SK-N-SH (cell line): ENCODE measurements around the gene WDR33. TPM values are rescaled to one million over a fixed set of nuclear protein-coding genes. Genes with fewer than 3 reads are reported as not detected.

Experiments
- CTCF ChIA-PET: fragments of 300-600, 350-600 bp; formaldehyde crosslinking; extraction: SDS; loops from one replicate; lab custom pipeline; 2021; lab: Yijun Ruan, JAX
- POLR2A ChIA-PET: fragments of 350-600 bp; sonication (Branson Sonifier 250); formaldehyde crosslinking; extraction: SDS; loops from one replicate; lab custom pipeline; 2020; ENCODE audit warnings: antibody characterized with exemption, inconsistent platforms; lab: Yijun Ruan, JAX
- DNase-seq: peaks from one replicate; pipeline ENCODE4 v3.0.0; 2012
- H2AFZ ChIP-seq: fragments of 200-600 bp; sonication (generic); 2 replicates; pipeline ENCODE4 v1.8.1; 2016; ENCODE audit warnings: antibody characterized with exemption, mild to moderate bottlenecking, low read depth
- H3F3A ChIP-seq: fragments of 200-600 bp; sonication (generic); replicated peaks from 2 replicates; pipeline ENCODE3; 2016; ENCODE audit warnings: antibody characterized with exemption, mild to moderate bottlenecking; ENCODE audit not compliant: insufficient read depth
- H3K27ac ChIP-seq, 2 experiments: fragments of 200-500 bp in 1 of 2; fragments of 200-600 bp in 1 of 2; sonication (Bioruptor generic) in 1 of 2; sonication (generic), shearing (Covaris generic) in 1 of 2; 2 replicates each; pipeline versions ENCODE4 v1.5.1 to v1.6.1; 2014 to 2016; ENCODE audit warnings: low read depth in 2 of 2, inconsistent platforms in 1 of 2, low read length in 1 of 2, mild to moderate bottlenecking in 1 of 2, mixed read lengths in 1 of 2
- H3K27me3 ChIP-seq: fragments of 200-600 bp; sonication (generic), shearing (Covaris generic); 2 replicates; pipeline ENCODE4 v1.6.1; 2016; ENCODE audit warnings: mixed run types; ENCODE audit not compliant: insufficient read depth
- H3K36me3 ChIP-seq, 2 experiments: fragments of 200-500 bp in 1 of 2; fragments of 200-600 bp in 1 of 2; sonication (Bioruptor generic) in 1 of 2; sonication (generic) in 1 of 2; replicated peaks in 1 of 2; 2 replicates each; pipeline versions ENCODE3 to v1.5.1; 2014 to 2016; ENCODE audit warnings: low read length in 1 of 2, mild to moderate bottlenecking in 1 of 2; ENCODE audit not compliant: insufficient read depth in 2 of 2, control insufficient read depth in 1 of 2
- H3K4me1 ChIP-seq, 2 experiments: fragments of 200-500 bp in 1 of 2; fragments of 200-600 bp in 1 of 2; sonication (Bioruptor generic) in 1 of 2; sonication (generic), shearing (Covaris generic) in 1 of 2; 2 replicates each; pipeline versions ENCODE4 v1.5.1 to v1.6.1; 2014 to 2016; ENCODE audit warnings: low read depth in 1 of 2, low read length in 1 of 2, mixed run types in 1 of 2; ENCODE audit not compliant: insufficient read depth in 2 of 2, control insufficient read depth in 1 of 2
- H3K4me2 ChIP-seq: fragments of 200-600 bp; sonication (generic), shearing (Covaris generic); 2 replicates; pipeline ENCODE4 v1.6.1; 2017; ENCODE audit warnings: mixed run types
- H3K4me3 ChIP-seq, 2 experiments: fragments of 200-500 bp in 1 of 2; fragments of 200-600 bp in 1 of 2; sonication (Bioruptor generic) in 1 of 2; sonication (generic), shearing (Covaris generic) in 1 of 2; 2 replicates each; pipeline versions ENCODE4 v1.5.1 to v1.8.1; 2014 to 2016; ENCODE audit warnings: low read depth in 2 of 2, inconsistent platforms in 1 of 2, low read length in 1 of 2, mild to moderate bottlenecking in 1 of 2, mixed read lengths in 1 of 2, moderate library complexity in 1 of 2
- H3K79me2 ChIP-seq: fragments of 200-600 bp; sonication (generic); 2 replicates; pipeline ENCODE4 v1.8.1; 2017; ENCODE audit warnings: mild to moderate bottlenecking; ENCODE audit not compliant: insufficient read depth
- H3K9ac ChIP-seq: fragments of 200-600 bp; sonication (generic); 2 replicates; pipeline ENCODE4 v1.6.1; 2017; ENCODE audit warnings: mixed run types
- H3K9me2 ChIP-seq: fragments of 200-600 bp; sonication (generic); 2 replicates; pipeline ENCODE4 v1.6.1; 2017; ENCODE audit warnings: mixed run types
- H3K9me3 ChIP-seq: fragments of 200-600 bp; sonication (generic); 2 replicates; pipeline ENCODE4 v1.6.1; 2017; ENCODE audit warnings: mixed run types, mild to moderate bottlenecking, moderate library complexity
- H4K20me1 ChIP-seq: fragments of 200-600 bp; sonication (generic); 2 replicates; pipeline ENCODE4 v1.6.1; 2017; ENCODE audit warnings: mild to moderate bottlenecking, mixed run types; ENCODE audit not compliant: insufficient read depth
- EZH2phosphoT487 ChIP-seq: fragments of 200-600 bp; sonication (generic); IDR thresholded peaks from 2 replicates; pipeline ENCODE4 v1.6.1; 2017; ENCODE audit warnings: low read depth, mixed run types, mild to moderate bottlenecking, antibody characterized with exemption, moderate library complexity, borderline replicate concordance
- FOXM1 ChIP-seq: IDR thresholded peaks from 2 replicates; pipeline ENCODE4 v1.4.0; 2012; ENCODE audit warnings: low read depth, mild to moderate bottlenecking
- GATA2 ChIP-seq: sonication (generic); formaldehyde crosslinking; IDR thresholded peaks from 2 replicates; pipeline ENCODE4 v1.5.0; 2020; ENCODE audit warnings: mild to moderate bottlenecking, missing genetic modification reagents
- IRF3 ChIP-seq: fragments of 150-350 bp; IDR thresholded peaks from 2 replicates; pipeline ENCODE4 v1.6.1; 2016; ENCODE audit warnings: mild to moderate bottlenecking, low read depth, low read length
- JUND ChIP-seq: IDR thresholded peaks from 2 replicates; pipeline ENCODE4 v1.4.0; 2012
- MAX ChIP-seq: IDR thresholded peaks from 2 replicates; pipeline ENCODE4 v1.4.0; 2012; ENCODE audit warnings: low read depth
- NFIC ChIP-seq: IDR thresholded peaks from 2 replicates; pipeline ENCODE4 v1.4.0; 2012; ENCODE audit warnings: borderline replicate concordance
- PBX3 ChIP-seq: IDR thresholded peaks from 2 replicates; pipeline ENCODE4; 2012
- RCOR1 ChIP-seq: fragments of 150-350 bp; IDR thresholded peaks from 2 replicates; pipeline ENCODE4 v1.6.1; 2017; ENCODE audit warnings: antibody characterized with exemption, low read length
- RFX5 ChIP-seq: IDR thresholded peaks from 2 replicates; pipeline ENCODE4 v1.6.1; 2012; ENCODE audit warnings: mild to moderate bottlenecking, improper control_type of control experiment, low read length
- RXRA ChIP-seq: IDR thresholded peaks from 2 replicates; pipeline ENCODE4 v1.4.0; 2012; ENCODE audit warnings: low read depth, mild to moderate bottlenecking, borderline replicate concordance
- SIN3A ChIP-seq: IDR thresholded peaks from 2 replicates; pipeline ENCODE4 v1.6.1; 2012; ENCODE audit warnings: low read depth, mild to moderate bottlenecking, low read length, moderate library complexity, borderline replicate concordance
- TCF12 ChIP-seq: IDR thresholded peaks from 2 replicates; pipeline ENCODE4 v1.4.0; 2012
- TEAD4 ChIP-seq: IDR thresholded peaks from 2 replicates; pipeline ENCODE4 v1.4.0; 2012; ENCODE audit warnings: mild to moderate bottlenecking, borderline replicate concordance; ENCODE audit not compliant: insufficient read depth
- WGBS: methylation state at CpG from one replicate; pipeline ENCODE4 v1.1.6; 2017; ENCODE audit warnings: low lambda C conversion rate; 5-methylcytosine and 5-hydroxymethylcytosine counted together
- polyA plus RNA-seq, 3 experiments: library from polyadenylated mRNA; depleted of rRNA; stranded (reverse); fragments of >200 nt; gene quantifications; 2 replicates each; pipeline ENCODE4 v1.2.3, GENCODE V29; 2012

WDR33 gene
- polyA plus RNA-seq, 1 of the 3 experiments (the other 2 are of a cell fraction): 12.4 TPM

GRCh38 chr2:127700527-127701192, 110.3 kb downstream of the WDR33 start:
- CTCF ChIA-PET: no interaction called here

GRCh38 chr2:127698553-127699355, 112.2 kb downstream of the WDR33 start:
- Histone ChIP-seq H3K9ac (no peak overlapping the region), H3K9me3 (no peaks in the 10 kb centered on the region), H3F3A (peaks cover 8% of the 10 kb centered on the region), H3K36me3 (peaks cover 7 to 13% of the 10 kb centered on the region in 2 experiments), H3K79me2 (peaks cover 17% of the 10 kb centered on the region), H3K27me3 (no peaks in the 10 kb centered on the region), H3K4me3 (no peak overlapping the region), H4K20me1 (no peaks in the 10 kb centered on the region), H3K27ac (no peak overlapping the region), H3K4me2 (no peak overlapping the region), H2AFZ (no peak overlapping the region), H3K9me2 (no peaks in the 10 kb centered on the region), H3K4me1 (peaks cover 0 to 19% of the 10 kb centered on the region in 2 experiments; a peak in 3 of 4 replicates)
- no peak for TF ChIP-seq MAX
- no peak for TF ChIP-seq PBX3
- no peak for TF ChIP-seq SIN3A
- no peak for TF ChIP-seq TEAD4
- TF ChIP-seq JUND: no peak
- no peak for TF ChIP-seq TCF12
- TF ChIP-seq RFX5: no peak
- TF ChIP-seq IRF3: no peak
- no peak for TF ChIP-seq NFIC
- no peak for TF ChIP-seq RCOR1
- TF ChIP-seq GATA2 (CRISPR knock-in tag): no peak
- ChIA-PET POLR2A (no interaction called here), CTCF (interaction anchor here (1.1 kb wide), 1 partner anchor 108 kb away, joined by 4 read pairs; no protein-coding TSS in a partner anchor)
- WGBS: 93% methylated on average over 27 of the region's 27 CpGs
- DNase-seq: no peak

More at GRCh38 chr2:127700527-127701192, 110.3 kb downstream of the WDR33 start:
- TF ChIP-seq GATA2 (CRISPR knock-in tag) (no peak), FOXM1 (no peak), TCF12 (no peak), EZH2phosphoT487 (no peak), RXRA (no peak), MAX (no peak)
- Histone ChIP-seq H3K9me3 (no peaks in the 10 kb centered on the region), H3F3A (peaks cover 18% of the 10 kb centered on the region), H3K36me3 (peaks cover 15 to 31% of the 10 kb centered on the region in 2 experiments), H3K4me3 (peak overlapping the region; percentile 60 to 81), H3K27me3 (no peaks in the 10 kb centered on the region), H4K20me1 (no peaks in the 10 kb centered on the region), H3K79me2 (peaks cover 30% of the 10 kb centered on the region), H3K4me2 (peak overlapping the region; percentile 97), H3K27ac (peak overlapping the region; percentile 64 to 95), H3K4me1 (peaks cover 6 to 17% of the 10 kb centered on the region in 2 experiments; a peak in 3 of 4 replicates), H2AFZ (peak overlapping the region; percentile 82), H3K9ac (peak overlapping the region; percentile 75), H3K9me2 (no peaks in the 10 kb centered on the region)
- POLR2A ChIA-PET: interaction anchor here (0.6 to 1.0 kb wide), 4 partner anchors 11 to 174 kb away, joined by 3 to 7 read pairs (median 4); partner anchors contain the start of gene IWS1
- no peak for DNase-seq
- WGBS: 60% methylated on average over 17 of the region's 17 CpGs
